H9 (cell line): ENCODE results near the gene MYLK. TPM values are rescaled to one million over a fixed set of nuclear protein-coding genes. Genes with fewer than 3 reads are reported as not detected.

Source experiments
- DNase-seq: peaks from one replicate; pipeline ENCODE4 v3.0.0-alpha.2; 2017
- H2AFZ ChIP-seq: one replicate; pipeline ENCODE4 v1.6.1; 2013; ENCODE audit warnings: mild to moderate bottlenecking, low read length, control low read depth, moderate library complexity
- H2AK5ac ChIP-seq: 2 replicates; pipeline ENCODE4 v1.6.1; 2013; ENCODE audit warnings: low read length, control low read depth, mixed read lengths; ENCODE audit not compliant: insufficient read length
- H2BK120ac ChIP-seq: one replicate; pipeline ENCODE4 v1.6.1; 2013; ENCODE audit warnings: low read depth, mild to moderate bottlenecking, low read length, control low read depth, inconsistent platforms; ENCODE audit not compliant: poor library complexity, severe bottlenecking
- H2BK12ac ChIP-seq: 2 replicates; pipeline ENCODE4 v1.6.1; 2013; ENCODE audit warnings: low read length, control low read depth, mixed read lengths, low read depth; ENCODE audit not compliant: insufficient read length
- H2BK15ac ChIP-seq: 2 replicates; pipeline ENCODE4 v1.6.1; 2013; ENCODE audit warnings: low read depth, low read length, control low read depth
- H2BK20ac ChIP-seq: one replicate; pipeline ENCODE4 v1.6.1; 2013; ENCODE audit warnings: low read depth, mild to moderate bottlenecking, low read length, control low read depth, inconsistent platforms; ENCODE audit not compliant: poor library complexity, severe bottlenecking
- H2BK5ac ChIP-seq: 2 replicates; pipeline ENCODE4 v1.6.1; 2013; ENCODE audit warnings: low read length, control low read depth, mixed read lengths; ENCODE audit not compliant: insufficient read length
- H3K14ac ChIP-seq: 2 replicates; pipeline ENCODE4 v1.6.1; 2013; ENCODE audit warnings: low read length, control low read depth; ENCODE audit not compliant: insufficient read depth
- H3K18ac ChIP-seq: 2 replicates; pipeline ENCODE4 v1.6.1; 2013; ENCODE audit warnings: low read depth, mild to moderate bottlenecking, mixed read lengths, low read length, control low read depth; ENCODE audit not compliant: insufficient read length
- H3K23ac ChIP-seq: 2 replicates; pipeline ENCODE4 v1.6.1; 2013; ENCODE audit warnings: low read length, control low read depth, mixed read lengths, low read depth; ENCODE audit not compliant: insufficient read length
- H3K23me2 ChIP-seq: 2 replicates; pipeline ENCODE4 v1.6.1; 2013; ENCODE audit warnings: low read depth, mild to moderate bottlenecking, mixed read lengths, low read length, control low read depth; ENCODE audit not compliant: insufficient read length, poor library complexity, severe bottlenecking
- H3K27ac ChIP-seq: 2 replicates; pipeline ENCODE4 v1.5.1; 2013; ENCODE audit warnings: low read length, control low read depth, mixed read lengths, low read depth; ENCODE audit not compliant: insufficient read length
- H3K27me3 ChIP-seq: 2 replicates; pipeline ENCODE4 v1.6.1; 2013; ENCODE audit warnings: low read length, control low read depth, inconsistent platforms; ENCODE audit not compliant: insufficient read depth
- H3K4ac ChIP-seq: 2 replicates; pipeline ENCODE4 v1.6.1; 2013; ENCODE audit warnings: low read depth, mild to moderate bottlenecking, control low read depth, inconsistent platforms, low read length, moderate library complexity
- H3K4me1 ChIP-seq: 2 replicates; pipeline ENCODE4 v1.6.1; 2013; ENCODE audit warnings: low read length, control low read depth, inconsistent platforms; ENCODE audit not compliant: insufficient read depth
- H3K4me2 ChIP-seq: 2 replicates; pipeline ENCODE4 v1.6.1; 2013; ENCODE audit warnings: low read length, control low read depth, mixed read lengths; ENCODE audit not compliant: insufficient read length, insufficient read depth
- H3K56ac ChIP-seq: 2 replicates; pipeline ENCODE4 v1.6.1; 2013; ENCODE audit warnings: low read depth, mild to moderate bottlenecking, mixed read lengths, low read length, control low read depth; ENCODE audit not compliant: insufficient read length
- H3K79me1 ChIP-seq: 2 replicates; pipeline ENCODE4 v1.6.1; 2013; ENCODE audit warnings: low read depth, mild to moderate bottlenecking, moderate library complexity, low read length, control low read depth, inconsistent platforms; ENCODE audit not compliant: insufficient read depth, poor library complexity, severe bottlenecking
- H3K79me2 ChIP-seq: 2 replicates; pipeline ENCODE4 v1.6.1; 2013; ENCODE audit warnings: low read length, control low read depth, inconsistent platforms; ENCODE audit not compliant: insufficient read depth
- H3K9ac ChIP-seq: 2 replicates; pipeline ENCODE4 v1.6.1; 2013; ENCODE audit warnings: low read length, control low read depth, mixed read lengths; ENCODE audit not compliant: insufficient read length; ENCODE audit errors: extremely low read depth
- H3K9me3 ChIP-seq: one replicate; pipeline ENCODE4 v1.6.1; 2013; ENCODE audit warnings: low read depth, low read length, inconsistent platforms; ENCODE audit not compliant: control insufficient read depth
- H3T11ph ChIP-seq: one replicate; pipeline ENCODE4 v1.6.1; 2013; ENCODE audit warnings: mild to moderate bottlenecking, low read length, control low read depth, inconsistent platforms
- H4K20me1 ChIP-seq: one replicate; pipeline ENCODE4 v1.6.1; 2013; ENCODE audit not compliant: control insufficient read depth, insufficient read length, insufficient read depth
- H4K5ac ChIP-seq: 2 replicates; pipeline ENCODE4 v1.6.1; 2013; ENCODE audit warnings: low read depth, mild to moderate bottlenecking, mixed read lengths, low read length, control low read depth; ENCODE audit not compliant: insufficient read length
- H4K8ac ChIP-seq: replicated peaks from 2 replicates; pipeline ENCODE4 v1.6.1; 2013; ENCODE audit warnings: low read length, control low read depth, mixed read lengths, low read depth; ENCODE audit not compliant: insufficient read length
- H4K91ac ChIP-seq: 2 replicates; pipeline ENCODE4 v1.6.1; 2013; ENCODE audit warnings: low read depth, mild to moderate bottlenecking, moderate library complexity, mixed read lengths, low read length, control low read depth; ENCODE audit not compliant: insufficient read length
- H3K27ac Mint-ChIP-seq, 3 experiments: 2 replicates in 2 of 3; 3 replicates in 1 of 3; pipeline ENCODE4 v1.8.0; 2020 to 2021; ENCODE audit warnings: mixed read lengths in 3 of 3, mild to moderate bottlenecking in 1 of 3, moderate library complexity in 1 of 3
- H3K27me3 Mint-ChIP-seq: 2 replicates; pipeline ENCODE4 v1.8.0; 2021; ENCODE audit warnings: low read depth, mild to moderate bottlenecking, moderate library complexity, mixed read lengths
- H3K36me3 Mint-ChIP-seq, 3 experiments: 2 replicates in 2 of 3; 3 replicates in 1 of 3; pipeline ENCODE4 v1.8.0; 2020 to 2021; ENCODE audit warnings: low read depth in 3 of 3, mixed read lengths in 3 of 3; ENCODE audit not compliant: insufficient read depth in 1 of 3
- H3K4me1 Mint-ChIP-seq, 2 experiments: 2 replicates each; pipeline ENCODE4 v1.8.0; 2020; ENCODE audit warnings: mixed read lengths in 2 of 2
- H3K4me3 Mint-ChIP-seq, 2 experiments: 2 replicates in 1 of 2; 3 replicates in 1 of 2; pipeline ENCODE4 v1.8.0; 2020 to 2021; ENCODE audit warnings: mild to moderate bottlenecking in 2 of 2, mixed read lengths in 2 of 2, moderate library complexity in 1 of 2
- H3K9me3 Mint-ChIP-seq, 2 experiments: 2 replicates in 1 of 2; 3 replicates in 1 of 2; pipeline ENCODE4 v1.8.0; 2020; ENCODE audit warnings: mild to moderate bottlenecking in 2 of 2, mixed read lengths in 2 of 2, moderate library complexity in 1 of 2
- CTCF ChIP-seq: fragments of 200-600 bp; sonication (generic); conservative IDR thresholded peaks from 3 replicates; pipeline ENCODE4 v1.8.0; 2021; ENCODE audit warnings: antibody characterized with exemption, mild to moderate bottlenecking
- WGBS: extraction: QIAGEN DNeasy Blood & Tissue Kit; methylation state at CpG from one replicate; pipeline ENCODE4 v1.1.7; 2013; ENCODE audit warnings: missing lambda C conversion rate, low lambda C conversion rate, mixed read lengths; ENCODE audit not compliant: insufficient read length; ENCODE audit errors: extremely low coverage; 5-methylcytosine and 5-hydroxymethylcytosine counted together
- total RNA-seq: library from RNA; stranded (reverse); gene quantifications from 2 replicates; pipeline ENCODE4 v1.2.1, GENCODE V29; 2021

The MYLK gene
- total RNA-seq, 1 experiment from 2014 or later = 10.1 TPM

GRCh38 chr3:123791073-123791370, 93.1 kb downstream of the MYLK start:
- H3K18ac ChIP-seq = no peak overlapping the region
- no peak overlapping the region for H3K9ac ChIP-seq
- no peak overlapping the region for H4K8ac ChIP-seq
- H3K14ac ChIP-seq = no peak overlapping the region
- H2BK15ac ChIP-seq = no peak overlapping the region
- no peaks in the 10 kb centered on the region for H3K23me2 ChIP-seq
- no peak overlapping the region for H3K4ac ChIP-seq
- H4K91ac ChIP-seq = no peak overlapping the region
- H3K4me2 ChIP-seq = no peak overlapping the region
- H3K4me1 Mint-ChIP-seq = peaks cover 0 to 8% of the 10 kb centered on the region in 2 experiments; a peak in 2 of 4 replicates
- H3K27ac Mint-ChIP-seq = no peak overlapping the region
- H3K56ac ChIP-seq = no peak overlapping the region
- H3K9me3 Mint-ChIP-seq = no peaks in the 10 kb centered on the region
- no peak overlapping the region for H2BK120ac ChIP-seq
- no peak overlapping the region for H2BK5ac ChIP-seq
- H3K27me3 ChIP-seq = no peaks in the 10 kb centered on the region
- H3K79me1 ChIP-seq = no peaks in the 10 kb centered on the region
- no peak for DNase-seq
- no peaks in the 10 kb centered on the region for H4K20me1 ChIP-seq
- H3T11ph ChIP-seq = no peak overlapping the region
- H3K23ac ChIP-seq = no peak overlapping the region
- H2BK12ac ChIP-seq = no peak overlapping the region
- no peaks in the 10 kb centered on the region for H3K79me2 ChIP-seq
- no peak for TF ChIP-seq CTCF
- H3K9me3 ChIP-seq = no peaks in the 10 kb centered on the region
- no peak overlapping the region for H2BK20ac ChIP-seq
- H3K36me3 Mint-ChIP-seq = peaks cover 0 to 3% (median 0%) of the 10 kb centered on the region in 3 experiments; a peak in 3 of 7 replicates
- H4K5ac ChIP-seq = no peak overlapping the region
- H3K4me3 Mint-ChIP-seq = no peak overlapping the region
- no peaks in the 10 kb centered on the region for H3K27me3 Mint-ChIP-seq
- no peak overlapping the region for H3K27ac ChIP-seq
- H3K4me1 ChIP-seq = no peaks in the 10 kb centered on the region; the same call in 1 of the 2 replicates
- WGBS = no CpG with 5 or more reads among the region's 3 CpGs
- H2AK5ac ChIP-seq = no peak overlapping the region
- no peak overlapping the region for H2AFZ ChIP-seq
